GM21529 (cell line): ENCODE results near the gene SLCO2B1.

Source experiments
- ATAC-seq: cut with Tn5 transposase; IDR thresholded peaks from one replicate; pipeline ENCODE4 v1.9.1; 2021; ENCODE audit not compliant: unreplicated experiment

The SLCO2B1 gene

DNA sequence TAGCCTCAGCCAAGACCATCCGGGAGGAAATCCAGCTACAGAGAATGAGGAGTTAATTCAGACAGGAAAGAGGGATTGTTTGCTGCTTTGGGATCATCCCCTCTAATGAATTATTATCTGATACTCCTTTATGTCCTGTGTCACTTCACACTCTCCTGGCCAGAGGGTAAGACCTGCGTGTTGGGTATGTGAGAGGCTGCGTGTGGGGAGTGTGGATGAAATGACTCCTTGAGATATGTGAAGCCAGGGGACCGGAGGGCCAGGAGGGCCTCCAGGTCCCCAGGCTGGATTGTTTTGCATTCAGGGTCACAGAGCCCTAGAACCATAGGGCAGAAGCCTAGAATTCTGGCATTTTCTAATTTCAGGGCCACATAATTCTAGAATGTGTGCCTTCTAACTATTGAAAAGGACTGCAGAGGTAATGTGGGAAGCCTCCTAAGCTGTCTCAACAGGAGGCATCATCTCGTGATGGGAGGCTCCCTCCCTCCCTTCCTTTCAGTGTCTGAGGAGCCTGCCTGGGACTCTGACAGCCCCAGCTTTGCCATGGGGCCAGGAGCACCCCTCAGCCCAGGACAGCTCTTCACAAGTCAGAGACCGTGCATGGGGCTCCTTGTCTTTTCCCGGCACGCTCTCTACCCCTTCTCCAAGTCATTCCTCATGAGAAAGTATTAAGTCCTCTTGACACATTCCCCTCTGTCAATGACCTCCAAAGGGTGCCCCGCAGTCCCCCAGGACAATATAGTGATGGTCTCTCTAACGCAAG, 93.3 kb downstream of the SLCO2B1 start:
- ATAC-seq, result no peak

GRCh38 chr11:75245356-75246005, 94.6 kb downstream of the SLCO2B1 start:
- ATAC-seq, result no peak

GRCh38 chr11:75246006-75246670, 95.2 kb downstream of the SLCO2B1 start:
- ATAC-seq, result no peak

DNA sequence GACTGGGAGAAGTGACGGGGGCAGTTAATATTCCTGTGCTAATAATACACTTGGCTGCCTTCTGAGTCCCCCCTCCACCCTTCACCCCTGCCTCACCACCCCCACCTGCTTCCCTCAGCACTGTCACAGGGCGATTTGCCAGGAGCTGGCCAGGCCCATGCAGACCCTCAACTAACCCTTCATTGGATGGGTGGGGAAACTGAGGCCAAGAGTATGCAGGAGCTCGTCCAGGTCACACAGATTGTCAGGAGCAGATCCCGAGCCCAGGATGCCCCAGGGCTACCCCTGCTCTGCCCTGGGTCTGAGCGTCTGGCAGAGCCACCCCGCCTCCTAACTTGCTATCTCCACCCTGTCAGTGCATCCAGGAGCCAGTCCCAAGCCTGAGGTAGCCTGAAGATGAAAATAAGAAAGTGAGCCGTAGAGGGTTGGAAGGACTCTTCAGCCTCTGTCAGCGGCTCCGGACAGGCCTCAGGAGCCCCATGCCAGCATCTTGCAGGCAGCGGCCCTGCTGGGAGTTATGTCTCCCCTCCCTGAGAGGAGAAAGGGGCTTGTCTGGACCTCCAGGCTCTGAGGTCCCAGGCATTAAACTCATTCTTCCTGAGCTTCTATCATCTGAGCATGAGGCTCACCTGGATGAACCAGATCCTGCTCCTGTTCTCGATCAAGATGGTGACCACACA, 95.9 kb downstream of the SLCO2B1 start:
- no peak for ATAC-seq

DNA sequence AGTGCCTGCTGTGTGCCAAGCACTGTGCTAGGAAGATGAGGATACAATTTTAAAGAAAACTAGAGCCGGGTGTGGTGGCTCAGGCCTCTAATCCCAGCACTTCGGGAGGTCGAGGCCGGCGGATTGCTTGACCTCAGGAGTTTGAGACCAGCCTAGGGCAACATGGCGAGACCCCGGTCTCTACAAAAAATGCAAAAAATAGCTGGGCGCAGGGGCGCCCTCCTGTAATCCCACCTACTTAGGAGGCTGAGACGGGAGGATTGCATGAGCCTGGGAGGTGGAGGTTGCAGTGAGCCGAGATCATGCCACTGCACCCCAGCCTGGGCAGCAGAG, 98.0 kb downstream of the SLCO2B1 start:
- no peak for ATAC-seq

DNA sequence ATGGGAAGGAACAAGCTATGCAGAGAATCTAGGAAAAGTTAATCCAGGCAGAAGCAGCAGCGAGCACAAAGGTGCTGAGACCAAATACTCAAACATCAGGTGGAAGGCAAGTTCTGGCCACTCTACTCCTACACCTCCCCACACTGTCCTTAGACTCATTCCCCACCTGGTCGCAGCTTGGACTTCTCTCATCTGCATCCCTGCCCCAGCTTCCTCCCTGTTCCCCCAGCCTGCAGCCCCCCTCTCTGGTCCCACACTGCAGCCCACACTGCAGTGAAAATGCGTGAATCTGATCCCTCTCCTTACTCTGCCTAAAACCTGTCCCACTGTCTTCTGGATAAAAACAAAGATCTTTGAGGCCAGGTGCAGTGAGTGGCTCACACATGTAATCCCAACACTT, 98.8 kb downstream of the SLCO2B1 start:
- no peak for ATAC-seq

GRCh38 chr11:75254326-75254725, 103.4 kb downstream of the SLCO2B1 start:
- no peak for ATAC-seq
